OCI-LY1 (cell line): ENCODE measurements around the gene ERCC6.

Source experiments
- H2AFZ ChIP-seq: fragments of 200-600 bp; sonication (generic), shearing (Covaris generic); 2 replicates; pipeline ENCODE4 v1.6.0; 2014; ENCODE audit warnings: antibody characterized with exemption, mild to moderate bottlenecking, low read length
- H3F3A ChIP-seq: fragments of 200-600 bp; sonication (generic), shearing (Covaris generic); 2 replicates; pipeline ENCODE4 v1.6.0; 2014; ENCODE audit warnings: mild to moderate bottlenecking, antibody characterized with exemption, low read length, moderate library complexity; ENCODE audit not compliant: insufficient read depth
- H3K27ac ChIP-seq: fragments of 200-600 bp; sonication (generic); 2 replicates; pipeline ENCODE4 v1.5.1; 2014; ENCODE audit warnings: low read length, mixed run types, mild to moderate bottlenecking, low read depth; ENCODE audit not compliant: poor library complexity, severe bottlenecking
- H3K27me3 ChIP-seq: fragments of 200-600 bp; sonication (generic); 2 replicates; pipeline ENCODE4 v1.6.0; 2014; ENCODE audit warnings: antibody characterized with exemption, mild to moderate bottlenecking, low read length, moderate library complexity; ENCODE audit not compliant: insufficient read depth
- H3K36me3 ChIP-seq: fragments of 200-600 bp; sonication (generic); 2 replicates; pipeline ENCODE4 v1.6.1; 2014; ENCODE audit warnings: mild to moderate bottlenecking, antibody characterized with exemption, low read length, moderate library complexity, mixed read lengths; ENCODE audit not compliant: insufficient read depth
- H3K4me1 ChIP-seq: fragments of 200-600 bp; sonication (generic); 2 replicates; pipeline ENCODE4 v1.5.1; 2014; ENCODE audit warnings: mild to moderate bottlenecking, low read length, moderate library complexity; ENCODE audit not compliant: insufficient read depth, severe bottlenecking
- H3K4me2 ChIP-seq: fragments of 200-600 bp; sonication (generic), shearing (Covaris generic); 2 replicates; pipeline ENCODE4 v1.6.1; 2014; ENCODE audit warnings: low read length
- H3K4me3 ChIP-seq: fragments of 200-600 bp; sonication (generic); 2 replicates; pipeline ENCODE4 v1.5.1; 2014; ENCODE audit warnings: low read length, low read depth, mild to moderate bottlenecking, mixed read lengths; ENCODE audit not compliant: poor library complexity, severe bottlenecking
- H3K79me2 ChIP-seq: fragments of 200-600 bp; shearing (Covaris generic); 2 replicates; pipeline ENCODE4 v1.6.1; 2016; ENCODE audit warnings: mixed run types, low read length, mixed read lengths; ENCODE audit not compliant: insufficient read depth
- H3K9ac ChIP-seq: fragments of 200-600 bp; sonication (generic), shearing (Covaris generic); 2 replicates; pipeline ENCODE4 v1.6.1; 2014; ENCODE audit warnings: mild to moderate bottlenecking, low read length, mixed read lengths
- H3K9me2 ChIP-seq: fragments of 200-600 bp; sonication (generic), shearing (Covaris generic); 2 replicates; pipeline ENCODE4 v1.6.1; 2014; ENCODE audit warnings: low read depth, mild to moderate bottlenecking, low read length, mixed read lengths
- H3K9me3 ChIP-seq: fragments of 200-600 bp; shearing (Covaris generic); 2 replicates; pipeline ENCODE4 v1.6.1; 2014; ENCODE audit warnings: low read length, mixed read lengths
- H4K20me1 ChIP-seq: fragments of 200-600 bp; sonication (generic), shearing (Covaris generic); 2 replicates; pipeline ENCODE4 v1.6.0; 2016; ENCODE audit warnings: mild to moderate bottlenecking, low read length; ENCODE audit not compliant: insufficient read depth
- CTCF ChIP-seq: fragments of 200-600 bp; sonication (generic), shearing (Covaris generic); IDR thresholded peaks from 2 replicates; pipeline ENCODE4 v1.5.1; 2017; ENCODE audit warnings: mild to moderate bottlenecking, antibody characterized with exemption, low read length, moderate library complexity, mixed read lengths
- EZH2 ChIP-seq: fragments of 200-600 bp; sonication (generic), shearing (Covaris generic); IDR thresholded peaks from 2 replicates; pipeline ENCODE4 v1.8.0; 2017; ENCODE audit warnings: borderline replicate concordance, mixed run types, mild to moderate bottlenecking, antibody characterized with exemption, low read length, moderate library complexity, mixed read lengths

Gene ERCC6

GRCh38 chr10:49569031-49569631 lies 30.2 kb upstream of the ERCC6 start:
- Histone ChIP-seq H3K27ac (no peak overlapping the region), H3F3A (no peaks in the 10 kb centered on the region), H3K9me3 (no peaks in the 10 kb centered on the region), H3K4me2 (no peak overlapping the region), H3K27me3 (no peaks in the 10 kb centered on the region), H3K79me2 (no peaks in the 10 kb centered on the region), H3K4me1 (no peaks in the 10 kb centered on the region), H4K20me1 (no peaks in the 10 kb centered on the region), H3K4me3 (no peak overlapping the region), H3K36me3 (no peaks in the 10 kb centered on the region), H3K9me2 (no peaks in the 10 kb centered on the region), H3K9ac (no peak overlapping the region), H2AFZ (no peak overlapping the region)
- TF ChIP-seq EZH2 (no peak), CTCF (no peak)

- Histone ChIP-seq H4K20me1 (no peaks in the 10 kb centered on the region), H3K9ac (no peak overlapping the region), H3F3A (no peaks in the 10 kb centered on the region), H3K4me1 (no peaks in the 10 kb centered on the region), H3K36me3 (no peaks in the 10 kb centered on the region), H3K4me2 (no peak overlapping the region), H3K9me3 (no peaks in the 10 kb centered on the region), H3K79me2 (no peaks in the 10 kb centered on the region), H3K27ac (no peak overlapping the region), H3K4me3 (no peak overlapping the region), H2AFZ (no peak overlapping the region), H3K27me3 (no peaks in the 10 kb centered on the region), H3K9me2 (no peaks in the 10 kb centered on the region)
- TF ChIP-seq EZH2 (no peak), CTCF (no peak)
These were observed 29.3 kb upstream of the ERCC6 start for GRCh38 chr10:49568235-49568634.

- no peak overlapping the region for H3K9ac ChIP-seq
- H3K4me1 ChIP-seq, result no peaks in the 10 kb centered on the region
- no peak for TF ChIP-seq CTCF
- TF ChIP-seq EZH2, result no peak
- H3F3A ChIP-seq, result no peaks in the 10 kb centered on the region
- no peaks in the 10 kb centered on the region for H3K79me2 ChIP-seq
- H3K9me2 ChIP-seq, result no peaks in the 10 kb centered on the region
- H3K36me3 ChIP-seq, result no peaks in the 10 kb centered on the region
- no peak overlapping the region for H2AFZ ChIP-seq
- H3K4me3 ChIP-seq, result no peak overlapping the region
- no peaks in the 10 kb centered on the region for H3K27me3 ChIP-seq
- H3K4me2 ChIP-seq, result no peak overlapping the region
- H4K20me1 ChIP-seq, result no peaks in the 10 kb centered on the region
- H3K27ac ChIP-seq, result no peak overlapping the region
- no peaks in the 10 kb centered on the region for H3K9me3 ChIP-seq
These were observed 28.9 kb upstream of the ERCC6 start for GRCh38 chr10:49567810-49568209.
